Measurements from ENCODE around the gene TRAF7.

The TRAF7 gene

GRCh38 chr16:2178321-2179106, 22.9 kb downstream of the TRAF7 start:
- Histone ChIP-seq H3K4me2 (ENCODE audit: low read length) (no peak overlapping the region), H3K4ac (ENCODE audit: low read depth, low read length) (no peak overlapping the region), H2BK12ac (ENCODE audit: low read length) (no peak overlapping the region), H3K27me3 (ENCODE audit: insufficient read depth, low read length) (no peaks in the 10 kb centered on the region), H3K4me1 (ENCODE audit: control insufficient read depth in 1 of 2, insufficient read depth in 2 of 2, low read length in 2 of 2) (no peaks in the 10 kb centered on the region), H3K36me3 (ENCODE audit: control insufficient read depth in 1 of 2, insufficient read depth in 2 of 2, low read length in 2 of 2) (peaks cover 40 to 42% of the 10 kb centered on the region in 2 experiments), H2BK120ac (ENCODE audit: insufficient read depth, low read length, poor library complexity) (no peak overlapping the region), H3K79me1 (ENCODE audit: low read length) (no peaks in the 10 kb centered on the region), H3K9ac (ENCODE audit: low read length) (no peak overlapping the region), H3K9me3 (ENCODE audit: insufficient read depth, low read depth, low read length) (peaks cover 6% of the 10 kb centered on the region), H4K91ac (ENCODE audit: low read depth, low read length) (no peak overlapping the region), H2AFZ (ENCODE audit: insufficient read depth, low read length, poor library complexity) (no peak overlapping the region), H3K79me2 (ENCODE audit: control insufficient read depth, insufficient read depth, low read length, poor library complexity) (no peaks in the 10 kb centered on the region), H4K12ac (ENCODE audit: low read depth, low read length) (no peak overlapping the region), H4K8ac (ENCODE audit: low read depth, low read length) (no peak overlapping the region), H3K27ac (ENCODE audit: low read depth, low read length) (no peak overlapping the region), H3K4me3 (ENCODE audit: low read depth, low read length) (no peak overlapping the region), H3K14ac (ENCODE audit: low read length) (no peak overlapping the region), H3K18ac (ENCODE audit: low read length) (no peak overlapping the region), H2AK5ac (ENCODE audit: low read length) (no peak overlapping the region), H2BK5ac (ENCODE audit: low read depth, low read length, poor library complexity) (no peak overlapping the region), H3K23ac (ENCODE audit: low read length) (no peak overlapping the region)
- no CpG with 5 or more reads among the region's 106 CpGs for WGBS (ENCODE audit: extremely low coverage, insufficient coverage, insufficient read length)
- peak in 1 of 2 donors; percentile 39 for DNase-seq

DNA sequence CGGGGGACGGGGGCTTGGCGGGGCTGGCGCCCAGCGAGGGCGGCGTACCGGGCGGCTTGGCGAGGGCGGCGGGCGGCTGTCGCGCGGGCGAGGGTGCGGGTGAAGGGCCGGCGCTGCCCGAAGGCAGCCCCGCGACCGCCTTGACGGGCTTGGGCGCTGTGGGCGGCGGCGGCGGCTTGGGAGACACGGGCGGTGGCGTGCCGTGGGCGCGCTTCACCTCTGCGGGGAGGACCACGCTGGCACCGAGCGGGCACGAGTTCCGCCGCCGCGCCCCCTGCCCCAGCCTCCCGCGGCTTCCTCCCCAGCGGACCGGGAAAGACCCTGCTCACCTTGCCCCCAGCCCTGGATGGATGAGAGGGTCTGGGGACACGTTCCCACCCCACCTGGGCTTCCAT, 23.5 kb downstream of the TRAF7 start:
- H3K79me1 ChIP-seq (ENCODE audit: low read length): no peaks in the 10 kb centered on the region
- no peaks in the 10 kb centered on the region for H3K4me1 ChIP-seq (ENCODE audit: control insufficient read depth in 1 of 2, insufficient read depth in 2 of 2, low read length in 2 of 2)
- no peak overlapping the region for H3K18ac ChIP-seq (ENCODE audit: low read length)
- no peaks in the 10 kb centered on the region for H3K79me2 ChIP-seq (ENCODE audit: control insufficient read depth, insufficient read depth, low read length, poor library complexity)
- no peak overlapping the region for H4K91ac ChIP-seq (ENCODE audit: low read depth, low read length)
- no peaks in the 10 kb centered on the region for H3K27me3 ChIP-seq (ENCODE audit: insufficient read depth, low read length)
- no peak overlapping the region for H3K4me3 ChIP-seq (ENCODE audit: low read depth, low read length)
- no peak overlapping the region for H2AK5ac ChIP-seq (ENCODE audit: low read length)
- H4K8ac ChIP-seq (ENCODE audit: low read depth, low read length): no peak overlapping the region
- no peak overlapping the region for H3K4me2 ChIP-seq (ENCODE audit: low read length)
- H3K14ac ChIP-seq (ENCODE audit: low read length): no peak overlapping the region
- no peak overlapping the region for H2BK5ac ChIP-seq (ENCODE audit: low read depth, low read length, poor library complexity)
- H3K36me3 ChIP-seq (ENCODE audit: control insufficient read depth in 1 of 2, insufficient read depth in 2 of 2, low read length in 2 of 2): peaks cover 35 to 36% of the 10 kb centered on the region in 2 experiments
- H2BK12ac ChIP-seq (ENCODE audit: low read length): no peak overlapping the region
- no peak overlapping the region for H3K9ac ChIP-seq (ENCODE audit: low read length)
- no peak overlapping the region for H2BK120ac ChIP-seq (ENCODE audit: insufficient read depth, low read length, poor library complexity)
- no peak overlapping the region for H4K12ac ChIP-seq (ENCODE audit: low read depth, low read length)
- no peak for DNase-seq
- no CpG with 5 or more reads among the region's 50 CpGs for WGBS (ENCODE audit: extremely low coverage, insufficient coverage, insufficient read length)
- H3K4ac ChIP-seq (ENCODE audit: low read depth, low read length): no peak overlapping the region
- H3K9me3 ChIP-seq (ENCODE audit: insufficient read depth, low read depth, low read length): peaks cover 6% of the 10 kb centered on the region
- H2AFZ ChIP-seq (ENCODE audit: insufficient read depth, low read length, poor library complexity): no peak overlapping the region
- no peak overlapping the region for H3K27ac ChIP-seq (ENCODE audit: low read depth, low read length)
- no peak overlapping the region for H3K23ac ChIP-seq (ENCODE audit: low read length)

- H3K4ac ChIP-seq (ENCODE audit: low read depth, low read length): no peak overlapping the region
- H2AK5ac ChIP-seq (ENCODE audit: low read length): no peak overlapping the region
- H2AFZ ChIP-seq (ENCODE audit: insufficient read depth, low read length, poor library complexity): no peak overlapping the region
- no peak overlapping the region for H3K18ac ChIP-seq (ENCODE audit: low read length)
- no peak overlapping the region for H2BK5ac ChIP-seq (ENCODE audit: low read depth, low read length, poor library complexity)
- H3K9ac ChIP-seq (ENCODE audit: low read length): no peak overlapping the region
- peak; percentile 31 to 63 for DNase-seq
- H3K23ac ChIP-seq (ENCODE audit: low read length): no peak overlapping the region
- no CpG with 5 or more reads among the region's 31 CpGs for WGBS (ENCODE audit: extremely low coverage, insufficient coverage, insufficient read length)
- H4K12ac ChIP-seq (ENCODE audit: low read depth, low read length): no peak overlapping the region
- H4K8ac ChIP-seq (ENCODE audit: low read depth, low read length): no peak overlapping the region
- no peak overlapping the region for H2BK12ac ChIP-seq (ENCODE audit: low read length)
- no peak overlapping the region for H3K4me3 ChIP-seq (ENCODE audit: low read depth, low read length)
- peaks cover 6% of the 10 kb centered on the region for H3K9me3 ChIP-seq (ENCODE audit: insufficient read depth, low read depth, low read length)
- no peaks in the 10 kb centered on the region for H3K4me1 ChIP-seq (ENCODE audit: control insufficient read depth in 1 of 2, insufficient read depth in 2 of 2, low read length in 2 of 2)
- H3K79me2 ChIP-seq (ENCODE audit: control insufficient read depth, insufficient read depth, low read length, poor library complexity): no peaks in the 10 kb centered on the region
- no peak overlapping the region for H3K4me2 ChIP-seq (ENCODE audit: low read length)
- H3K14ac ChIP-seq (ENCODE audit: low read length): no peak overlapping the region
- H4K91ac ChIP-seq (ENCODE audit: low read depth, low read length): no peak overlapping the region
- H3K36me3 ChIP-seq (ENCODE audit: control insufficient read depth in 1 of 2, insufficient read depth in 2 of 2, low read length in 2 of 2): peaks cover 30 to 32% of the 10 kb centered on the region in 2 experiments
- H3K27ac ChIP-seq (ENCODE audit: low read depth, low read length): no peak overlapping the region
- H3K27me3 ChIP-seq (ENCODE audit: insufficient read depth, low read length): no peaks in the 10 kb centered on the region
- no peak overlapping the region for H2BK120ac ChIP-seq (ENCODE audit: insufficient read depth, low read length, poor library complexity)
- H3K79me1 ChIP-seq (ENCODE audit: low read length): no peaks in the 10 kb centered on the region
These were observed 24.0 kb downstream of the TRAF7 start for GRCh38 chr16:2179576-2179975.

DNA sequence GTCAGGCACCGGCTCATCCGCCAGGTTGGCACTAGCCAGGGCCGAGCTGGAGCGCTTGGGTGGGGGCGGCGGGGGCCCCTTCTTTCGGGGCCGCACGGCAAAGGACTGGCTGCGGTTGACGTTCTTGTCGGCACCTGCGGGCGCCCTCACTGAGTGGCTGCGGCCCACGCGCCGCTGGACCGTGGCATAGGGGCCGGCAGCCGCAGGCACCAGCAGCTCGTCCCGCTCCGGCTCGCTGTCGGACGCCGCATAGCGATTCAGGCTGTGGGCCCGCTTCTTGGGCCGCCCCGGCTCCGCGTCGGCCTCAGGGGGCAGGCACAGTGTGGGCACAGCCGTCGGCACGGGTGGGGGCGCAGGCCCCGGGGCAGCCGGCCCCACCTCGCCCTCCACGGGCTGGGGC, 24.9 kb downstream of the TRAF7 start:
- Histone ChIP-seq H3K4me2 (ENCODE audit: low read length) (no peak overlapping the region), H3K27me3 (ENCODE audit: insufficient read depth, low read length) (no peaks in the 10 kb centered on the region), H4K12ac (ENCODE audit: low read depth, low read length) (no peak overlapping the region), H3K79me2 (ENCODE audit: control insufficient read depth, insufficient read depth, low read length, poor library complexity) (no peaks in the 10 kb centered on the region), H2AK5ac (ENCODE audit: low read length) (no peak overlapping the region), H2AFZ (ENCODE audit: insufficient read depth, low read length, poor library complexity) (no peak overlapping the region), H2BK12ac (ENCODE audit: low read length) (no peak overlapping the region), H3K4ac (ENCODE audit: low read depth, low read length) (no peak overlapping the region), H3K23ac (ENCODE audit: low read length) (no peak overlapping the region), H4K8ac (ENCODE audit: low read depth, low read length) (no peak overlapping the region), H3K9me3 (ENCODE audit: insufficient read depth, low read depth, low read length) (peaks cover 6% of the 10 kb centered on the region), H2BK120ac (ENCODE audit: insufficient read depth, low read length, poor library complexity) (no peak overlapping the region), H2BK5ac (ENCODE audit: low read depth, low read length, poor library complexity) (no peak overlapping the region), H3K18ac (ENCODE audit: low read length) (no peak overlapping the region), H3K4me1 (ENCODE audit: control insufficient read depth in 1 of 2, insufficient read depth in 2 of 2, low read length in 2 of 2) (no peaks in the 10 kb centered on the region), H3K36me3 (ENCODE audit: control insufficient read depth in 1 of 2, insufficient read depth in 2 of 2, low read length in 2 of 2) (peaks cover 21 to 23% of the 10 kb centered on the region in 2 experiments), H3K9ac (ENCODE audit: low read length) (no peak overlapping the region), H3K79me1 (ENCODE audit: low read length) (no peaks in the 10 kb centered on the region), H3K27ac (ENCODE audit: low read depth, low read length) (no peak overlapping the region), H3K4me3 (ENCODE audit: low read depth, low read length) (no peak overlapping the region), H3K14ac (ENCODE audit: low read length) (no peak overlapping the region), H4K91ac (ENCODE audit: low read depth, low read length) (no peak overlapping the region)
- DNase-seq: peak; percentile 95 to 97
- WGBS (ENCODE audit: extremely low coverage, insufficient coverage, insufficient read length): no CpG with 5 or more reads among the region's 43 CpGs
